K562 (cell line): ENCODE data around the gene NT5C1A. TPM values are rescaled to one million over a fixed set of nuclear protein-coding genes. Genes with fewer than 3 reads are reported as not detected.

Experiments used
- ATF3 ChIP-seq, 2 experiments: fragments of 450-650 bp in 1 of 2; sonication (generic) in 1 of 2; formaldehyde crosslinking in 1 of 2; IDR thresholded peaks in 1 of 2; conservative IDR thresholded peaks in 1 of 2; 2 replicates each; pipeline versions ENCODE4 v1.6.1 to v1.8.1; 2016 to 2023; ENCODE audit warnings: mild to moderate bottlenecking in 2 of 2, moderate library complexity in 2 of 2, inconsistent platforms in 1 of 2, missing genetic modification reagents in 1 of 2
- BRF2 ChIP-seq: IDR thresholded peaks from 3 replicates; pipeline ENCODE4 v1.6.1; 2011; ENCODE audit warnings: borderline replicate concordance, mild to moderate bottlenecking; ENCODE audit not compliant: insufficient read length, insufficient read depth
- DDX20 ChIP-seq: fragments of 450-650 bp; IDR thresholded peaks from 2 replicates; pipeline ENCODE4 v1.6.1; 2016; ENCODE audit warnings: missing genetic modification characterization, low read depth, mild to moderate bottlenecking, missing compliant biosample characterization, moderate library complexity
- EGR1 ChIP-seq: fragments of 450-650 bp; conservative IDR thresholded peaks from 2 replicates; pipeline ENCODE4 v1.6.1; 2017; ENCODE audit warnings: mild to moderate bottlenecking
- GATAD2B ChIP-seq: fragments of 450-650 bp; IDR thresholded peaks from 2 replicates; pipeline ENCODE4 v1.6.1; 2017; ENCODE audit warnings: mild to moderate bottlenecking, borderline replicate concordance
- KAT2B ChIP-seq: IDR thresholded peaks from one replicate; pipeline ENCODE4 v1.6.1; 2012; ENCODE audit warnings: low read depth, mild to moderate bottlenecking, control low read depth, inconsistent platforms, low read length, moderate library complexity
- KAT7 ChIP-seq: sonication (generic); formaldehyde crosslinking; IDR thresholded peaks from 2 replicates; pipeline ENCODE4 v1.8.0; 2022; ENCODE audit warnings: missing genetic modification reagents, mild to moderate bottlenecking, borderline replicate concordance
- NR4A1 ChIP-seq, 2 experiments: fragments of 250-450 bp in 1 of 2; fragments of 450-650 bp in 1 of 2; sonication (Bioruptor Pico) in 1 of 2; IDR thresholded peaks; 2 replicates each; pipeline versions ENCODE4 v1.4.0 to v1.6.1; 2016 to 2020; ENCODE audit warnings: mild to moderate bottlenecking in 2 of 2, missing compliant biosample characterization in 1 of 2, missing genetic modification characterization in 1 of 2, moderate library complexity in 1 of 2
- REST ChIP-seq, 2 experiments: fragments of 450-650 bp; formaldehyde crosslinking in 1 of 2; IDR thresholded peaks; 2 replicates each; pipeline versions ENCODE4 v1.4.0 to v1.6.1; 2014 to 2020; ENCODE audit warnings: mild to moderate bottlenecking in 2 of 2, borderline replicate concordance in 1 of 2, low read depth in 1 of 2
- SAFB2 ChIP-seq: fragments of 200-400 bp; formaldehyde crosslinking; IDR thresholded peaks from 2 replicates; pipeline ENCODE4 v1.6.1; 2018; ENCODE audit warnings: borderline replicate concordance, low read length, low read depth, moderate library complexity; ENCODE audit not compliant: severe bottlenecking
- TRIM24 ChIP-seq, 2 experiments: fragments of 450-650 bp; IDR thresholded peaks; 2 replicates each; pipeline ENCODE4 v1.6.1; 2016
- ZNF655 ChIP-seq: fragments of 250-450 bp; sonication (Bioruptor Pico); IDR thresholded peaks from 2 replicates; pipeline ENCODE4 v1.5.0; 2021
- polyA plus RNA-seq, 8 experiments: library from polyadenylated mRNA; depleted of rRNA in 4 of 8; stranded (reverse) in 5 of 8; unstranded in 3 of 8; fragments of >200 nt; fragmentation: Nextera tagmentation in 2 of 8; fragmentation: Illumina TruSeq in 1 of 8; extraction: Ambion mirVana in 2 of 8; extraction: Trizol in 1 of 8; gene quantifications; 2 replicates each; pipeline versions ENCODE4 v1.2.1 to v1.2.3, GENCODE V29; 2011 to 2014; ENCODE audit warnings: inconsistent platforms in 1 of 8, missing spikeins in 1 of 8
- total RNA-seq, 7 experiments: library from RNA; depleted of rRNA in 6 of 7; stranded (reverse); fragments of >200 nt in 6 of 7; fragmentation: Illumina TruSeq in 2 of 7; extraction: Trizol in 2 of 7; gene quantifications; 2 replicates each; pipeline versions ENCODE4 v1.2.1 to v1.2.3, GENCODE V29; 2011 to 2021; ENCODE audit warnings: low replicate concordance in 1 of 7

NT5C1A gene
- total and polyA plus RNA-seq, 9 of the 15 experiments (the other 6 are each of a cell fraction or from before 2014, with no cell fraction given) = not detected

GRCh38 chr1:39639305-39640130, 32.4 kb downstream of the NT5C1A start, which contains the start of gene HEYL (continued):
- peak; percentile 73; the same call in 1 of the 2 replicates for TF ChIP-seq GATAD2B
- no peak for TF ChIP-seq DDX20 (tag)
- TF ChIP-seq KAT2B = peak; percentile 49
- TF ChIP-seq BRF2 = no peak
- TF ChIP-seq ZNF655 (CRISPR knock-in tag) = no peak
- peak; percentile 38; the same call in 1 of the 2 replicates for TF ChIP-seq REST (IDR thresholded peaks at IDR 0.05; ENCODE audit: borderline replicate concordance)
- TF ChIP-seq REST (CRISPR knock-in tag; IDR thresholded peaks at IDR 0.05; ENCODE audit: low read depth) = no peak
- peak; percentile 80; the same call in 1 of the 2 replicates for TF ChIP-seq KAT7 (CRISPR knock-in tag)
- no peak for TF ChIP-seq ATF3 (IDR thresholded peaks at IDR 0.05)
- 0 out of 2 replicates have a peak, but pooled peaks have one; percentile 19 for TF ChIP-seq ATF3 (CRISPR knock-in tag; conservative IDR thresholded peaks at IDR 0.05)
- no peak for TF ChIP-seq NR4A1 (CRISPR knock-in tag; IDR thresholded peaks at IDR 0.05)
- TF ChIP-seq NR4A1 (tag; IDR thresholded peaks at IDR 0.05) = 0 out of 2 replicates have a peak, but pooled peaks have one; percentile 52
- TF ChIP-seq EGR1 = peak; percentile 73
- TF ChIP-seq SAFB2 = no peak
- TF ChIP-seq TRIM24 (IDR thresholded peaks at IDR 0.05) = peak in 1 of 2 experiments; percentile 60; a peak in 1 of 4 replicates
